Heart left ventricle (tissue), 13 donors: ENCODE results near the gene TDRD1.

Source experiments
- POLR2A ChIP-seq, 2 donors: fragments of 450-650 bp; IDR thresholded peaks; one replicate each; pipeline ENCODE4 v1.6.1; 2017; ENCODE audit warnings: antibody characterized with exemption in 2 of 2, mild to moderate bottlenecking in 2 of 2, moderate library complexity in 2 of 2
- TF ChIP-seq, protein P1 (sequence below), 12 donors: fragments of 200-600 bp; sonication (generic) in 4 of 12; IDR thresholded peaks; one replicate each; pipeline versions ENCODE4 v1.5.0 to v1.8.0; 2018 to 2022; ENCODE audit warnings: antibody characterized with exemption in 12 of 12, mild to moderate bottlenecking in 5 of 12
- donor health status: ischemic (EF 13 %, LVEDD 7.1; RV severe dilation, severe dysfunction).
- donor health status: DM: no; HTN: yes; CAD: no.
- donor health status: DM: no; HTN: no; CAD: no.
- donor health status: ischemic (EF 25% LVEDD 6.9; RV normal size, moderate dysfunction).
- donor health status: ischemic (EF 25% LVEDD 5.7; RV mildly dilated, moderate dysfunction).
- donor health status: ischemic (EF 35%, LVEDD 5.7; RV mildly dilated, moderate dysfunction).
- donor health status: nonischemic (EF 11% LVEDD 7.7; RV severe dilation, severe dysfunction).
- donor health status: DM: yes; HTN: yes; CAD: no.
- donor health status: PGD.
- donor health status: ischemic (EF 29% LVEDD 5.4; RV normal size, mild dysfunction).
- donor health status: nonischemic (EF 23%, LVEDD 6.1; RV moderate dilation, normal function).

DNA sequence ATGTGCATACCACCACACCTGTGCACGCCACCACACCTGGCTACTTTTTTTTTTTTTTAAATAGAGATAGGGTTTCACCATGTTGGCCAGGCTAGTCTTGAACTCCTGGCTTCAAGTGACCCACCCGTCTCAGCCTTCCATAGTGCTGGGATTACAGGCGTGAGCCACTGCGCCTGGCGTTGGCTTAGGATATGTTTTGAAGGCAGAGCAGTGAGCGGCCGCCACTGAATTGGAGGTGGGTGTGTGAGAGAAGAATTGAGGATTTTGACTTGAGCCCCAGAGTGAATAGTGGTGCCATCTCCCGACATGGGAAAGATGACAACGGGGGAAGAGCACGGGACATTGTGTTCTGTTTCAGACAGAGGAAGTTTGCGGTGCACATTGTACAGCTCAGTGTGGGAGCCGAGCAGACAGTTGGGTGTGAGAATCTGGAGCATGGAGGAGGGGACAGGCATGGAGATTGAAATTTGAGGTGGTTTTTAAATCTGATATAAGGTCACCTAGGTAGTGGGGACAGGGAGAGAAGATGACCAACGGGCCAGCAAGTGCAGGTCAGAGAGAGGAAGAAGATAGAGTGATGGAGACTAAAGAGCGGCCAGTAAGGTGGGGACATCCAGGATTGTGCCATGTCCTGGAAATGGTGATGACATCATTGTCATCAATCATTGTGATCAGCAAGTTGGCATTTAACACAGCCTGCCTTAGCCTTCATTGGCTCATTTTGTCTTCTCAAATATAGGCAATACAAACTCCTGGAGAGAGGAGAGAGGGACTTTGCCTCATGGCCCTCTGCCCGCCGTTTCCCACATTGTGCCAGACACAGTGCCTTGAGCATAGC is 95.7 kb downstream of the TDRD1 start:
- TF ChIP-seq, protein P1, sequence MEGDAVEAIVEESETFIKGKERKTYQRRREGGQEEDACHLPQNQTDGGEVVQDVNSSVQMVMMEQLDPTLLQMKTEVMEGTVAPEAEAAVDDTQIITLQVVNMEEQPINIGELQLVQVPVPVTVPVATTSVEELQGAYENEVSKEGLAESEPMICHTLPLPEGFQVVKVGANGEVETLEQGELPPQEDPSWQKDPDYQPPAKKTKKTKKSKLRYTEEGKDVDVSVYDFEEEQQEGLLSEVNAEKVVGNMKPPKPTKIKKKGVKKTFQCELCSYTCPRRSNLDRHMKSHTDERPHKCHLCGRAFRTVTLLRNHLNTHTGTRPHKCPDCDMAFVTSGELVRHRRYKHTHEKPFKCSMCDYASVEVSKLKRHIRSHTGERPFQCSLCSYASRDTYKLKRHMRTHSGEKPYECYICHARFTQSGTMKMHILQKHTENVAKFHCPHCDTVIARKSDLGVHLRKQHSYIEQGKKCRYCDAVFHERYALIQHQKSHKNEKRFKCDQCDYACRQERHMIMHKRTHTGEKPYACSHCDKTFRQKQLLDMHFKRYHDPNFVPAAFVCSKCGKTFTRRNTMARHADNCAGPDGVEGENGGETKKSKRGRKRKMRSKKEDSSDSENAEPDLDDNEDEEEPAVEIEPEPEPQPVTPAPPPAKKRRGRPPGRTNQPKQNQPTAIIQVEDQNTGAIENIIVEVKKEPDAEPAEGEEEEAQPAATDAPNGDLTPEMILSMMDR (IDR thresholded peaks at IDR 0.05) = no peak
- no peak for TF ChIP-seq POLR2A (IDR thresholded peaks at IDR 0.05)
